Kidney tubule cell (primary cell): ENCODE results near the gene LBH.

Experiments
- DNase-seq: peaks from one replicate; pipeline ENCODE4 v3.0.0-alpha.2; 2018; ENCODE audit warnings: low spot score

Gene LBH

GRCh38 chr2:30276455-30276911 lies 45.1 kb downstream of the LBH start:
- no peak for DNase-seq

GRCh38 chr2:30277582-30277981 lies 46.2 kb downstream of the LBH start:
- no peak for DNase-seq

GRCh38 chr2:30278419-30278818 lies 47.1 kb downstream of the LBH start:
- DNase-seq, result no peak

- DNase-seq, result peak; percentile 53
These were observed 49.5 kb downstream of the LBH start for GRCh38 chr2:30280596-30281434.

- no peak for DNase-seq
These were observed 50.7 kb downstream of the LBH start for GRCh38 chr2:30282081-30282480.

GRCh38 chr2:30282721-30283120 lies 51.4 kb downstream of the LBH start:
- no peak for DNase-seq

GRCh38 chr2:30283931-30284565 lies 52.7 kb downstream of the LBH start:
- DNase-seq, result no peak

GRCh38 chr2:30285758-30286157 lies 54.4 kb downstream of the LBH start:
- no peak for DNase-seq

GRCh38 chr2:30287190-30287840 lies 56.0 kb downstream of the LBH start:
- DNase-seq, result no peak

GRCh38 chr2:30287857-30288513 lies 56.7 kb downstream of the LBH start:
- DNase-seq, result no peak

GRCh38 chr2:30288561-30288960 lies 57.2 kb downstream of the LBH start:
- DNase-seq, result no peak

GRCh38 chr2:30293303-30293921 lies 62.1 kb downstream of the LBH start:
- peak; percentile 99 for DNase-seq

GRCh38 chr2:30294133-30294532 lies 62.8 kb downstream of the LBH start:
- DNase-seq, result no peak

GRCh38 chr2:30296496-30296895 lies 65.2 kb downstream of the LBH start:
- no peak for DNase-seq

- DNase-seq, result no peak
These were observed 67.0 kb downstream of the LBH start for GRCh38 chr2:30298302-30298701.

- no peak for DNase-seq
These were observed 68.8 kb downstream of the LBH start for GRCh38 chr2:30300122-30300455.

GRCh38 chr2:30300456-30301221 lies 69.3 kb downstream of the LBH start:
- DNase-seq, result no peak

GRCh38 chr2:30301551-30301950 lies 70.2 kb downstream of the LBH start:
- DNase-seq, result peak; percentile 26

- DNase-seq, result no peak
These were observed 71.2 kb downstream of the LBH start for GRCh38 chr2:30302566-30302965.

GRCh38 chr2:30303095-30303494 lies 71.8 kb downstream of the LBH start:
- no peak for DNase-seq

- DNase-seq, result peak; percentile 31
These were observed 73.9 kb downstream of the LBH start for GRCh38 chr2:30305235-30305634.
